ENCODE data around the gene NT5C3B.
A peak's percentile ranks its signal among the peaks of the same experiment; 100 is the strongest.
"Not testable (repeated sequence)": the region's sequence is repeated elsewhere in the genome, so short reads cannot be mapped to it uniquely, and the experiment has no call there.

The NT5C3B gene

GRCh38 chr17:41835800-41836549 is at the start of gene NT5C3B:
TSS of gene NT5C3B (minus strand) at chr17:41836232. CDS start at chr17:41836193, 39 bp downstream.
- peak within 1 kb of the TSS; percentile 88 for H3K4me3 ChIP-seq (ENCODE audit: low read depth, low read length)
- DNase-seq (ENCODE audit: low read depth) = no peak
- no peak for TF ChIP-seq CTCF (IDR thresholded peaks at IDR 0.05; ENCODE audit: control insufficient read depth, extremely low read depth, insufficient read depth)

- DNase-seq (ENCODE audit: low read depth) = no peak
- TF ChIP-seq CTCF (IDR thresholded peaks at IDR 0.05; ENCODE audit: control insufficient read depth, extremely low read depth, insufficient read depth) = peak; percentile 25; the same call in 1 of the 2 replicates
- no peak overlapping the region for H3K4me3 ChIP-seq (ENCODE audit: low read depth, low read length)
Measured at GRCh38 chr17:41885733-41886132, 49.7 kb upstream of the NT5C3B start.

- no peak for DNase-seq (ENCODE audit: low read depth)
- TF ChIP-seq CTCF (IDR thresholded peaks at IDR 0.05; ENCODE audit: control insufficient read depth, extremely low read depth, insufficient read depth) = no peak
Measured at GRCh38 chr17:41882756-41883155, 46.7 kb upstream of the NT5C3B start.

GRCh38 chr17:41880130-41880529 is 44.1 kb upstream of the NT5C3B start:
- DNase-seq (ENCODE audit: low read depth) = no peak
- TF ChIP-seq CTCF (IDR thresholded peaks at IDR 0.05; ENCODE audit: control insufficient read depth, extremely low read depth, insufficient read depth) = no peak
- no peak overlapping the region for H3K4me3 ChIP-seq (ENCODE audit: low read depth, low read length)

More at GRCh38 chr17:41882756-41883155, 46.7 kb upstream of the NT5C3B start:
- H3K4me3 ChIP-seq (ENCODE audit: low read depth, low read length) = no peak overlapping the region

- not testable (repeated sequence) for DNase-seq (ENCODE audit: low read depth); H3K4me3 ChIP-seq (ENCODE audit: low read depth, low read length)
Measured at GRCh38 chr17:41874293-41874670, 38.2 kb upstream of the NT5C3B start.

GRCh38 chr17:41873559-41874292 is 37.7 kb upstream of the NT5C3B start:
- no peak for TF ChIP-seq CTCF (IDR thresholded peaks at IDR 0.05; ENCODE audit: control insufficient read depth, extremely low read depth, insufficient read depth)
- no peak for DNase-seq (ENCODE audit: low read depth)
- no peak overlapping the region for H3K4me3 ChIP-seq (ENCODE audit: low read depth, low read length)

GRCh38 chr17:41871789-41872188 is 35.8 kb upstream of the NT5C3B start:
- no peak for DNase-seq (ENCODE audit: low read depth)
- H3K4me3 ChIP-seq (ENCODE audit: low read depth, low read length) = no peak overlapping the region
- no peak for TF ChIP-seq CTCF (IDR thresholded peaks at IDR 0.05; ENCODE audit: control insufficient read depth, extremely low read depth, insufficient read depth)
